HepG2 (cell line): ENCODE results near the gene PRDX3. TPM values are rescaled to one million over a fixed set of nuclear protein-coding genes. Genes with fewer than 3 reads are reported as not detected.

Experiments used
- GTF2F1 ChIP-seq: fragments of 150-350 bp; IDR thresholded peaks from 2 replicates; pipeline ENCODE4 v1.6.1; 2014; ENCODE audit warnings: low read length
- HBP1 ChIP-seq: IDR thresholded peaks from 2 replicates; pipeline ENCODE4 v1.6.1; 2016; ENCODE audit warnings: low read depth, control low read depth
- HDAC1 ChIP-seq: sonication (generic); formaldehyde crosslinking; IDR thresholded peaks from 2 replicates; pipeline ENCODE4 v1.5.1; 2020; ENCODE audit warnings: mild to moderate bottlenecking, missing genetic modification reagents
- HMGA1 ChIP-seq: sonication (generic); formaldehyde crosslinking; conservative IDR thresholded peaks from 2 replicates; pipeline ENCODE4 v1.4.0; 2020; ENCODE audit warnings: missing genetic modification reagents
- PCBP1 ChIP-seq: fragments of 200-400 bp; formaldehyde crosslinking; IDR thresholded peaks from 2 replicates; pipeline ENCODE4 v1.6.1; 2017; ENCODE audit warnings: mild to moderate bottlenecking, low read depth, low read length, borderline replicate concordance
- PRDM4 ChIP-seq: sonication (generic); formaldehyde crosslinking; IDR thresholded peaks from 2 replicates; pipeline ENCODE4 v1.9.0; 2021; ENCODE audit warnings: missing genetic modification reagents, borderline replicate concordance
- TBL1XR1 ChIP-seq: fragments of 150-350 bp; IDR thresholded peaks from 2 replicates; pipeline ENCODE4 v1.6.1; 2014; ENCODE audit warnings: borderline replicate concordance, low read length; ENCODE audit not compliant: partially characterized antibody
- TCF7 ChIP-seq: sonication (generic); IDR thresholded peaks from 2 replicates; pipeline ENCODE4 v1.6.1; 2016; ENCODE audit warnings: antibody characterized with exemption, low read depth
- ZGPAT ChIP-seq: IDR thresholded peaks from 2 replicates; pipeline ENCODE4 v1.6.1; 2016; ENCODE audit warnings: mild to moderate bottlenecking
- ZMAT3 ChIP-seq: sonication (generic); formaldehyde crosslinking; conservative IDR thresholded peaks from 2 replicates; pipeline ENCODE4 v1.7.0; 2021; ENCODE audit warnings: missing genetic modification reagents
- ZNF18 ChIP-seq: sonication (generic); formaldehyde crosslinking; IDR thresholded peaks from 2 replicates; pipeline ENCODE4 v1.8.0; 2022; ENCODE audit warnings: mild to moderate bottlenecking, missing genetic modification reagents; ENCODE audit not compliant: insufficient replicate concordance
- ZNF318 ChIP-seq: sonication (generic); formaldehyde crosslinking; IDR thresholded peaks from 2 replicates; pipeline ENCODE4 v1.4.0; 2020; ENCODE audit warnings: mild to moderate bottlenecking, missing genetic modification reagents
- ZNF563 ChIP-seq: sonication (generic); formaldehyde crosslinking; IDR thresholded peaks from 2 replicates; pipeline ENCODE4 v1.8.0; 2022; ENCODE audit warnings: mild to moderate bottlenecking, moderate library complexity, missing genetic modification reagents
- polyA plus RNA-seq, 8 experiments: library from polyadenylated mRNA; depleted of rRNA in 3 of 8; stranded (reverse) in 7 of 8; unstranded in 1 of 8; fragments of >200 nt; fragmentation: Illumina TruSeq in 4 of 8; extraction: Trizol in 4 of 8; gene quantifications; 2 replicates each; pipeline versions ENCODE4 v1.2.1 to v1.2.3, GENCODE V29; 2011 to 2016; ENCODE audit warnings: low read depth in 4 of 8, missing spikeins in 1 of 8, mixed read lengths in 1 of 8; ENCODE audit not compliant: insufficient read depth in 1 of 8
- total RNA-seq, 5 experiments: library from RNA; depleted of rRNA; stranded (reverse); fragments of >200 nt; fragmentation: Illumina TruSeq; extraction: Trizol; gene quantifications; 2 replicates each; pipeline ENCODE4 v1.2.3, GENCODE V29; 2016; ENCODE audit warnings: low read depth in 1 of 5

PRDX3 gene
- total and polyA plus RNA-seq, 2 of the 13 experiments (the other 11 are each of a cell fraction or from before 2014, with no cell fraction given), result 407 to 565 TPM

- no peak for TF ChIP-seq PRDM4 (CRISPR knock-in tag)
- TF ChIP-seq TCF7, result no peak
- TF ChIP-seq HBP1 (CRISPR knock-in tag), result no peak
- no peak for TF ChIP-seq PCBP1
- TF ChIP-seq ZNF318 (CRISPR knock-in tag), result no peak
- TF ChIP-seq ZGPAT, result peak; percentile 56
- peak; percentile 79 for TF ChIP-seq HDAC1 (CRISPR knock-in tag)
- no peak for TF ChIP-seq ZNF18 (CRISPR knock-in tag)
- peak; percentile 29 for TF ChIP-seq TBL1XR1
- TF ChIP-seq HMGA1, result no peak
- no peak for TF ChIP-seq GTF2F1
- no peak for TF ChIP-seq ZNF563 (CRISPR knock-in tag)
- peak; percentile 53; the same call in 1 of the 2 replicates for TF ChIP-seq ZMAT3 (CRISPR knock-in tag)
These were observed at the start of gene PRDX3 (continued) for GRCh38 chr10:119178372-119179119.
